ENCODE results near the gene PSEN1. TPM values are rescaled to one million over a fixed set of nuclear protein-coding genes. Genes with fewer than 3 reads are reported as not detected.

The PSEN1 gene
- polyA plus RNA-seq, 4 donors: 51.1 to 76.6 (median 71.5) TPM

DNA sequence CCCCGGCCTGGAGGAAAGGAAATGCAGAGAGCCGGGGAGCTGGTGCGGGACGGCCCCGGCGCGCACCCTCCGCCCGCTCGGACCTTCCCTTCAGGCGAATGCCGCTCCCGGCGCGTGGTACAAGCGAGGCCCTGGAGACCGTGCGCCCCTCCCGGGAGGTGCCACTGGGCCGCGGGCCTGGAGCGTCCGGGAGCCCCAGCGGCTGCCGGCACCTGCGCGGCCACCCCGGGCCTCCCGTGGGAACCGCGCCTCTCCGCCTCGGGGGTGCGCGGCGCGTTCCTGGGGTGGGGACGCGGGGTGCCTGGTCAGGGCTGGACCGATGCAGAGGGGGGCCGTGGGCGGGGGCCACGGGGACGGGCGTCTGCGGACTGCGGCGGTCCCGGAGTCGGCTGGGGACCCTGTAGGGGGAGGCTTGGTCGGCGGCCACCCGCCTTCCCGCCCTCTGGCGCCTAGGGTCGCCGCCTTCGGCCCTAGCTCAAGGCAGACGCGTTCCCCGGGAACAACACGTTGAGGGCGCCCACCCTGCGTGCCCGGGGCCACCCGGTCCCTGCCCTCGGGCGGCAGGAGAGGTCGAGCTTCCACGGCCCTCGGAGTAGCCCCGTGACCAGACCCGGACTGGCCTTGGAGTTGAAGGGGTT lies 101.6 kb downstream of the PSEN1 start:
- no peak for DNase-seq (ENCODE audit: low read depth in 4 of 4, low spot score in 3 of 4)

DNA sequence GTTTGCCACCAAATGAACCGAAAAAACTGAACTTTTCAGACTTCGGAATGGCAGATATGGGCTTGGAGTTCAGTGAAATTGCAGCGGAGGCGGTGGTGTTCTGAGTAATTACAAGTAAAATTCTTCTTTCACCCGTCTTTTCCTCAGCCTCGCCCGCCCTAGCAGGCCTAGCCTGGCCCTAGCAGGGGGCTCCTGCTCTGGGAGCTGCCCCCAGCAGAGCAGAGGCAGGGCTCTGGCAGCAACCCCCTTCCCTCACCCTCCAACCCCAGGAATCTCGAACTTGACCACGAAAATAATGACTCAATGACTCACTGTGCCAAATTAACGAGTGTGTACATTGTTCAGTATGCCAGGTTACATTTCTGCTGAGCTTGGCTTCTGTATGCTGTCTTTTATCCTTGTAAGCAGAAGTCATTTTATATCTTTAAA lies 102.1 kb downstream of the PSEN1 start:
- DNase-seq (ENCODE audit: low read depth in 4 of 4, low spot score in 3 of 4): no peak

DNA sequence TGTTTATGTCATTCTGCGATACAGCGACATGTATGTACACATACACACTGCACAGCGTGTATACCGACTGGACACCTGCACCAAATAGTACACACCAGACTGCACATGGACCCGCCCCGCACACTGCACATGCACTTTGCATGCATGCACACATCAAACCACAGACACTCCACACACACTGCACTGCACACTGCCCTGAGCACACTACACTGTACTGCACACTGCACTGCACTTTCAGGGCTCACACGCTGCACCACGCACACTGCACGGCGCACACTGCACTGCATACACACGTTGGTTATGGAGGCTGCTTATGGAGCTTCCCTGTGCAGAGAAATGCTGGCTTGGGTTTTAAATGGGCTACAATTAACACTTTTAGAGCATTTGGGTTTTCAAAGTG lies 102.6 kb downstream of the PSEN1 start:
- no peak for DNase-seq (ENCODE audit: low read depth in 4 of 4, low spot score in 3 of 4)

DNA sequence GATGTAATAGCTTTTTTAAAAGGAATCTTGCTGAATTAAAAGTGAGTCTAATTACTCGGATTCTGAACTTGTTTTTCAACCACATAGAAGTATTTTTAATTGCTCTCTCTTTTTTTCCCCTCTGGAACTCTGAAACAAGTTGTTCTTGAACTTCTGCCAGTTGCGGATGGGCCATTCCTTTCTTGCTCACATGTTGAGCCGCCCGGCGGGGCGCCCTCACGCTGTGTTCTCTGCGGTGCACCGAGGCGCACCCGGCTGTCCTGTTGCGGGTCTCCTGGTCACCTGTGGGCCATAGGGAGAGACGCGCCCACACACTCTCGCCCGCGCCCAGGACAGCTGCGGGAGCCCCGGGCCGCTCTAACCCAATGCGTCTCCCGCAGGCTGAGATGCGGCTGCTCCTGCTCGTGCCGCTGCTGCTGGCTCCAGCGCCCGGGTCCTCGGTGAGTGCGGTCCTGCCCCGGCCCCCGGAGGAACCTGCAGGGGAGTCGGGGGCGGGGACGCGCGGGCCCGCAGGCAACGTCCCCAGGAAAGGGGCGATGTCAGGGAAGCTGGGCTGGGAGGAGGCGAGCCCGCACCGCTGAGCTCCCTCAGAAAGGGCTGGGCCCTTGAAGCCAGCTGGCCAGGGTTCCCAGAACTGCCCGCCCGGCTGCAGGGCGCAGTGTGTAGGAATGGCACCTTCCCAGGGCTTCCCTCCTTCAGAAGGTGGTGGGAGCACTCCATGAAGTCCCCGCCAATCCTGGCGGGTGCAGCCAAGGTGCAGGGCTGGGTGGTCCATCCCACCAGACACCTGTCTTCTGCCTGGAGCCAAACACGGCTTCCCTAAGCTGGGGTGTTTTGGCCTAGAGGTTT lies 103.3 kb downstream of the PSEN1 start:
- no peak for DNase-seq (ENCODE audit: low read depth in 4 of 4, low spot score in 3 of 4)

DNA sequence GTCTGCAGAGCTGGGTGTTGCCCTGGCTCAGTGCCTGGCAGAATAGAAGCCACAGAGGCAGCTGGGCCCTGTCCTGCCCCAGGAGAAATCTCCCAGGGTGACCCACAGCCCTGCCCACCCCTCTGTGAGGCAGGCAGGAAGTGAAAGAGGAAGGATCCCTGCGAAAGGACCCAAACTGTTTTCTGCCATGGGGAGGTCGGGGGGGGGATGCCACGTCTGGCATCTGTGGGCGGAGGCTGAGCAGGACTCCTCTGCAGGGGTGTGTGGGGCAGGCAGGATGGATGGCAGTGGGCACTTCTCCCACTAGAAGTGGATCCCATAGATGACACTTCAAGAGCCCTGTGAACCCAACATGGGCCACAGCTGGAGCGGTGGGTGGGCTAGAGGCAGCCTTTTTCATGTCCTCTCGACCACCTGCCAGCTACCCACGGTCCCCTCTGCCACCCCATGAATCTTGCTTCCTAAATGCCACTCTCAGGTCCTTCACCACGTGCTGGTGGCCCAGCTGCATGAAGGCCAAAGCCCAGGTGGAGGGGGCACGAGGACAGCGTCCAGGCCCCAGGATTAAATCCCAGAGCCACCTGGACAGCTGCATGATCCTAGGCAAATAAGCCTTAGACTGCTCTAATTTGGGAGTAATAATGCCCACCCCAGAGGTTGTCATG lies 104.6 kb downstream of the PSEN1 start:
- no peak for DNase-seq (ENCODE audit: low read depth in 4 of 4, low spot score in 3 of 4)

DNA sequence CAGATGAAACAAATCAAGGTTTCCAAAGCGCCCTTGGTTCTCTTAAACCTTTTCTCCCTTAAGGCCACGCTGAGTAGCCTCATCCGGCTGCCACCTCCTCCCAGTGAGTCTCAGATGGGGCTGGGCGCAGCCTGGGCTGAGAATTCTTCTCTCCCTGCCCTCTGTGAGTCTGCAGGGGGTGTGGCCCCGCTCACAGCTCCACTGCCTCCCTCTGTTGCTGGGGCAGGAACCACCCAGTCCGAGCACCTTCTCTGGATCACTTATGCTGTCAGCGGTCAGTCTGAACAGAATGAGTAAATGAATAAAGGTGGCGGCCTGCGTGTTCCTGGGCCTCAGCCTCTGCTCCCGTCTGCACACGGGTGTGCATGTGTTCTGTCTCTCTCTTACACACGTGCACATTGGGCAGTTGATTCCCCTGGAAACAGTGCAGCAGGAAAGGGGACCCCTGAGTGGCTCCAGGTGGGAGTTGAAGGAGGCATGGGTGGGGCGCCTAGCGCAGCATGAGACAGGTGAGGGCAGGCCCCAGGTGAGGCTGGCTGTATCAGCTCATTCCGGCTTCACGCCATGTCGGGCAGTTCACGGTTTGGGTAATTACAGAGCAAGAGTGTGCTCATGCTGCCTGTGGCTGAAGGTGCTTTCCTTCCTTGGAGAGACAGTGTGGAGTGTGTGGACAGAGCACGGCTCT lies 105.3 kb downstream of the PSEN1 start:
- no peak for DNase-seq (ENCODE audit: low read depth in 4 of 4, low spot score in 3 of 4)

DNA sequence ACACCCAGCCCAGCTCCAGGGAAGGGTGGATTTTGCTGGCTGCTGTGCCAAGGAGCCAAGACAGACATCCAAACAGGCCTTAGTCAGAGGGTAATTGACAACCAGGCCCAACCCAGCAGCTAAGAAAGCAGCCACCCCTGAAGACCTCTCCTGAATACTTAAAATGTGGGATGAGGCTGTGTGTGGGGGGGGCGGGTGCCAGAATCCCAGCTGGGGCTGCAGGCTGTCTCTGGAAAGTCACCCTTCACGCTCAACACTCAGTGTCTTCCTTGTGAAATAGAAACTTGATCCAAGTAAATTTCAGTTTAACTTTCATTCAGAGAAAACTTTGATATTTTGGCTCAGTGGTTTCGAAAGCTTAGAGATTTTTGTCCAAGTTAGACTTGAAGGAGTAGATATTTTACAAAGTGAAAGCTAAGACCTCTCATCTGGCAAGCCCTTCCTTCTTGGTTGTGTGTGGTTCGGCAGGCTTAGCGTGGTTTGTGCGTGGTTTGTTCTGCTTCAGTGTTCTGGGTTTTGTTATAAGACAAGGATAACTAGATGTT lies 106.1 kb downstream of the PSEN1 start:
- no peak for DNase-seq (ENCODE audit: low read depth in 4 of 4, low spot score in 3 of 4)

DNA sequence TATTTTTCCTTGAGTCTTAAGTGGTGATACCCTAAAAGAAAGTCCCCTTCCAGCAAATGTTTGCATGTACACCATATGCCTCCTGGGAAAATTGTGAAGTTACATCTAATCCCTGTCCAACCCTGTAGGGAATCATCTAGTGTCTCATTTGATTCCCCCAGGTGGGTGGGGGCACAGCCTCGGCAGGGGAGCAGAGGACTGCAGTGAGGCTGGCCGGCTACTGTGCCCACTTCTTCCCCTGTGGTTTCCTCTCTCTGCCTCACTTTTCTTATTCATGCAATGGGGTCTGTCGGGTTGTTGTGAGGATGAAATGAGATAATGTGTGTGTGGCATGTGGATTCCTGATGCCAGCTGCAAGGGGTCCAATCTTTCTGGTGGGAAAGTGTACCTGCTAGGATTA lies 107.0 kb downstream of the PSEN1 start:
- no peak for DNase-seq (ENCODE audit: low read depth in 4 of 4, low spot score in 3 of 4)

DNA sequence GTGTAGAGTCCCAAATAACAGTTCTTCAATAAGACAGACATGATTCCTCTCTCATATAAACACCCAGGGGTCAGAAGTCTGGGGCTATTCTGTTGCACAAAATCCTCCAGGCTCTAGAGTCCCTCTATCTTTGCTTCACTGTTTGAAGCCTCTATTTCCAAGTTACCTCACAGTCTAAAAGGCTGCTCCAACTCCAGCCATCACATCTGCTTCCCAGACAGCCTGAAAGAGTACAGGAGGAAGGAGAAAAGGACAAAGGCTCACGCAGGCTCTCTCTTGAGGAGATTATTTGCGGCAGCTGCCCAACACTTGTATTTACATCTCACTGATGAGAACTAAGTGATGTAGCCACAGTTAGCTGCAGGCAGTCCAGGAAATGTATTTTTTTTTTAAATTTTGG lies 107.4 kb downstream of the PSEN1 start:
- DNase-seq (ENCODE audit: low read depth in 4 of 4, low spot score in 3 of 4): no peak

DNA sequence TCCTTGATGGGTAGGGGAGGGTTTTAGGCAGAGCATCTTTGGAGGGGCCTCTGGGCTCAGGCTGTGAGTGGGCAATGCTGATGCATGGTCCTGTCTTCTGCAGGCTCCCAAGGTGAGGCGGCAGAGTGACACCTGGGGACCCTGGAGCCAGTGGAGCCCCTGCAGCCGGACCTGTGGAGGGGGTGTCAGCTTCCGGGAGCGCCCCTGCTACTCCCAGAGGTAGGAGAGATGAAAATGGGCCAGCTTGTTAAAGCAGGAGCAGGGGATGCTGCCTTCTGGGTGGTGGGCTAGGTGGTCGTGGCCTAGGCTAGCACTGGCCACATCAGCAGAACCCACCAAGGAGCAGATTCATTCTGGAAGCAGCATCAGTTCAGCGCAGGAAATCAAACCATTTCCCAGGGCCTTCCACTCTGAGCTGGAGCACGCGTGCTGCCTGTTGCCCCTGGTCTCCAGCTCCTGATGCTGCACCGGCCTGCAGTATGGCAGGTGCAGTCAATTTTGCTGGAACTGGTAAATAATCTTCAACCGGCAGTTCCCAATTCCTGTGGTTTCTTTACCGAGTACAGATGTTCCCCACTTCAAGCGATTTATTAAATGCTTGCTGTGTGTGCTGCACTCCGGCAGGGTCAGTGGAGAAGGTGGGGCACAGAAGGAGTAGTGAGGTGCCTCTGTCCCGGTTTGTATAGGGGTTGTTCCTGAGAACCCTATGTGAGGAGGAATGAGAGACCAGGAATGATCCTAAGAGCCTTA lies 108.4 kb downstream of the PSEN1 start:
- no peak for DNase-seq (ENCODE audit: low read depth in 4 of 4, low spot score in 3 of 4)

DNA sequence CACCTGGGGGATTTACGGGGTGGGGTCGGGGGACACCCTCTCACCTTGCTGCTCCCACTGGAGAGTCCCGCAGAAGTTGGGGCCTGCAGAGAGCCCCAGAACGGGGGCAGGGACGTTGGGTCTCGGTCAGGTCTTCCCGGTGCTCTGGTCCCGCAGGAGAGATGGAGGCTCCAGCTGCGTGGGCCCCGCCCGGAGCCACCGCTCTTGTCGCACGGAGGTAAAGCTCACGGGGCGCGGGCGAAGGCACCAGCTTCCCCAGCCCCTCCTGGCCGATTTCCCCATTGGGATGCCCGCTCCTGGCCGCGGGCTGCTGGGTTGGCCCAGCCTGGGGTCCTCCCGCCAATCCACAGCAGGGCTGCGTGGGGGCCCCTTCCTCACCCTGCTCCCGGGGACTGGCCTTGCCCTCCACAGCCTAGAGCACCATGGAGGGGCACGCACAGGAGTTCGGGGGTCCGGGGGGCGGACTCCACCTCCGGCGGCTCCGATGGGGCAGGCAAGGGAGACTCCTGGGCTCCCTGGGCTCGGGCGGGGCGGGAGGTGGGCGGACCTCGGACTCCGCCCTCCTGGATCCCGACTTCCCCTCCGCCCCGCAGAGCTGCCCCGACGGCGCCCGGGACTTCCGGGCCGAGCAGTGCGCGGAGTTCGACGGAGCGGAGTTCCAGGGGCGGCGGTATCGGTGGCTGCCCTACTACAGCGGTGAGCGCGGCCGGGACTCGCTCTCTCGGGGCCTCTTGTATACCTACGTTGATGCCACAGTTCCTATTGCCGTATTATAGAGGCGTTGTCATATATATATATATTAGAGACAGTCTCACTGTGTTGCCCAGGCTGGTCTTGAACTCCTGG lies 109.4 kb downstream of the PSEN1 start:
- no peak for DNase-seq (ENCODE audit: low read depth in 4 of 4, low spot score in 3 of 4)

DNA sequence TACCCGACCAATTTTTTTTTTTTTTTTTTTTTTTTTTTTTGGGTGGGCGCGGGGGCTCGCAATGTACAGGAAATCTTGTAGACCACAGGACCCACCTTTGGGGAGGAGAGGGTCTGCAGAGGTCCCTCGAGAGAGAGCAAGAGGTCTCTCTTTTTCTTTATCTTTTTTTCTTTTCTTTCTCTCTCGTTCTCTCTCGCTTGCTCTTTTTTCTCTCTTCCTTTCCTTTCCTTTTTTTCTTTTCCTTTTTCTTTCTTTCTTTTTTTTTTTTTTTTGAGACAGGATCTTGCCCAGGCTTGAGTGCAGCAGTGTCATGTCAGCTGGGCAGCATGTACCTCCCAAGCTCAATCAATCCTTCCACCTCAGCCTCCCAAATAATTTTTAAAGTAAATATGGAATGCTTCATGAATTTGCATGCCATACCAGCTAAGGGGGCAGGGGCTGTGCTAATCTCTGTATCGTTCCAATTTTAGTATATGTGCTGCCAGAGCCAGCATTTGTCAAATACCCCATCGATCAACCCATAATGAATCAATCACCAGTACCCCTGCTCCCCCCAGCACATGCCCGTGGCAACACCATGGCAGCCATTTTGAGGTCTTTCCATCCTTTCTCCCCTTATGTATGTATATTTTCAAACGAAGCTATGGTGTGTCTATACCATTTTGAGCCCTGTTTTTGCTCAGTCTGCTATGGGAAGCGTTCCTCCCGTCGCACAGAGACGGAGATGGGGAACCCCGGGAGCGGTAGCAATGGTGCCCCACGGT lies 110.3 kb downstream of the PSEN1 start:
- no peak for DNase-seq (ENCODE audit: low read depth in 4 of 4, low spot score in 3 of 4)

DNA sequence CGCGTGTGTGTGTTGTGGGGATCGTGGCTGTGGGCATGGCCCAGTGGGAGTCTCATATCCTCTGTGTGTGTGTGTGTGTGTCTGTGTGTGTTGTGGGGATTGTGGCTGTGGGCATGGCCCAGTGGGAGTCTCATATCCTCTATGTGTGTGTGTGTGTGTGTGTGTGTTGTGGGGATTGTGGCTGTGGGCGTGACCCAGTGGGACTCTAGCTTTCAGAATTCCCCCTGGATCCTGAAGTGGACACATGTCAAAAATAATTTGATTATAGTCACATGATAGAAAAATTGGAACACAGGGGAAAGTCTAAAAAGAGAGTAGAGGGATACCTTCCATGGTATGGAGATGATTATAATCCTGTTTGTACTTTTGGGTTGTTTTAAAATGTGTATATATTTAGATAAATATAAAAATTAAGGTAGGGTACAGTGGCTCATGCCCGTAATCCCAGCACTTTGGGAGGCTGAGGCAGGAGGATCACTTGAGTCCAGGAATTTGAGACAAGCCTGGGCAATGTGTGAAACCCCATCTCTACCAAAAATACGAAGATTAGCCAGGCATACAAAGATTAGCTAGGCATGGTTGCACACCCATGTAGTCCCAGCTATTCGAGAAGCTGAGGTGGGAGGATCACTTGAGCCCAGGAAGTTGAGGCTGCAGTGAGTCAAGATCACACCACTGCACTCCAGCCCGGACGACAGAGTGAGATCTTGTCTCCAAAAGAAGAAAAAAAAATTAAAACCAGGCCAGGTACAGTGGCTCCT lies 112.0 kb downstream of the PSEN1 start:
- no peak for DNase-seq (ENCODE audit: low read depth in 4 of 4, low spot score in 3 of 4)

DNA sequence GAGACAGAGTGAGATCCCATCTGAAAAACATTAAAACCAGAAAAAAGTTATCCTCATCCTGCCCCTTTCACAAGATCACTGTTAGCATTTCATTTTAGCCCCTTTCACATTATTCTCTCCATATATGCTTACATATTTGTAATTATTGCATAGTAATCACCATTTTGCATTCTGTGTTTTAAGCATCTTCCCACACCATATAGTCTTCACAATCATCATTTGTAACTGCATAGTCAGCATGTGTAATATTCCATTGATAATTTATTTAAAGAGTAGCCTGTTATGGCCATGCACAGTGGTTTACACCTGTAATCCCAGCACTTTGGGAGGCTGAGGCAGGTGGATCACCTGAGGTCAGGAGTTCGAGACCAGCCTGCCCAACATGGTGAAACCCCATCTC lies 112.8 kb downstream of the PSEN1 start:
- no peak for DNase-seq (ENCODE audit: low read depth in 4 of 4, low spot score in 3 of 4)

DNA sequence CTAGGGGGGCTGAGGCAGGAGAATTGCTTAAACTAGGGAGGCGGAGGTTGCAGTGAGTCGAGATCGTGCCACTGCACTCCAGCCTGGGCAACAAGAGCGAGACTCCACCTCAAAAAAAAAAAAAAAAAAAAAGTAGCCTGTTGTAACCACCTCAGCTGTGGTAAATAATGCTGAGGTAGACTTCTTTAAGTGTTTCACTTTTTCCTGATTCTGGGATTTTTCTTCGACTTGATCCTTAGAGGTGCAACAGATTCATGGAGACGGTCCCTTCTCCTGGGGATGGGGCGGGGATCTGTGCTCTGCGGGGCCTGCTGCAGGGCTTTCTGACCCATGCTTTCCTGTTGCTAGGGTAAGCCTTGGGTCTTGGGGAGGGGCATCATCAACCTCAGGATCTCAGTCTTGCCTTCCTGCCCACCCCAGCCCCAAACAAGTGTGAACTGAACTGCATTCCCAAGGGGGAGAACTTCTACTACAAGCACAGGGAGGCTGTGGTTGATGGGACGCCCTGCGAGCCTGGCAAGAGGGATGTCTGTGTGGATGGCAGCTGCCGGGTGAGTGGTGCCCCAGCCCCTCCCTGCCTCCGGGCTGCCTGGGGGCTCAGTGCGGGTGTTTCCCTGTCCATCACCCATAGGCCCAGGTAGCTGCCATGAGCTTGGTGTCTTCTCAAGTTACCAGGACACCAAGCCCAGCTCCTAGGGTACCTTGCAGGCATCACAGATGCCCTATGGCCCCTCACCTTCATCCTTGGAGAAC lies 113.4 kb downstream of the PSEN1 start:
- no peak for DNase-seq (ENCODE audit: low read depth in 4 of 4, low spot score in 3 of 4)

DNA sequence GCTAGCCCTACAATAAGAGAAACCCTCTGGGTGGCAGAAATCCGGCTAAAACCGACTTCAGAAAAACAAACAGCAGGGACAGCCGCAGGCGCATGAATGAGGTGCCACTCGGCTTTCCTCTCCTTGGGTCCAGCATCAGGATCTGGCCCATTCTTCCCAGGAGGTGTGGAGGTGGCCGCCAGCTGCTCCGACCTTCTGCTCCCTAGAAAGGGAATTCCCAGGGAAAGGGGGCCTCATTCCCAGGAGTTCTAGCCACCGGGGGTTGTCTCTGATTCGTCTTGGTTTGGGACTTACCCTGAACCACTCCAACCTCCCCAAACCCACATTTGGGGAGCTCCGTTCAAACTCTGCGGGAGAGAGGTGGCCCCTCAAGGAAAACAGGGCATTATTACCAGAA lies 114.0 kb downstream of the PSEN1 start:
- DNase-seq (ENCODE audit: low read depth in 4 of 4, low spot score in 3 of 4): no peak
